Measurements from ENCODE around the gene SERTAD2.

DNA sequence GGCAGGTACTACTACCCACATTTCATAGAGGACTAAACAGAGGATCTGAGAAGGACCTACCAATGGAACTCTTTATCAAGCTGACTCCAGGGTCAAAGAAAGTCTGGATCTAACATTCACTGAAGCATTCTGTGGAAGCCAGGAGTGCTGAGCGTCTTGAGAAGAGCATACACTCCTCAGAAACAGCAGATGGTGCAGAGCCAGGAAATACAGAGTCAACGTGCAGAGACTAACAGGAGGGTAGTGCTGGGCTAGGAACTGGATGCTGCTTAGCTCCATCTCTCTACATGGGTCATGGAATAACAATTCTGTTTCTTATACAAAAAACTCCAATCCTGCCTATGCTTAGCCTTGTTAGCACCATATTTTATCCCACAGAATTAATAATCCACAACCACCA, 5.5 kb upstream of the SERTAD2 start:
- TF ChIP-seq, protein P1, sequence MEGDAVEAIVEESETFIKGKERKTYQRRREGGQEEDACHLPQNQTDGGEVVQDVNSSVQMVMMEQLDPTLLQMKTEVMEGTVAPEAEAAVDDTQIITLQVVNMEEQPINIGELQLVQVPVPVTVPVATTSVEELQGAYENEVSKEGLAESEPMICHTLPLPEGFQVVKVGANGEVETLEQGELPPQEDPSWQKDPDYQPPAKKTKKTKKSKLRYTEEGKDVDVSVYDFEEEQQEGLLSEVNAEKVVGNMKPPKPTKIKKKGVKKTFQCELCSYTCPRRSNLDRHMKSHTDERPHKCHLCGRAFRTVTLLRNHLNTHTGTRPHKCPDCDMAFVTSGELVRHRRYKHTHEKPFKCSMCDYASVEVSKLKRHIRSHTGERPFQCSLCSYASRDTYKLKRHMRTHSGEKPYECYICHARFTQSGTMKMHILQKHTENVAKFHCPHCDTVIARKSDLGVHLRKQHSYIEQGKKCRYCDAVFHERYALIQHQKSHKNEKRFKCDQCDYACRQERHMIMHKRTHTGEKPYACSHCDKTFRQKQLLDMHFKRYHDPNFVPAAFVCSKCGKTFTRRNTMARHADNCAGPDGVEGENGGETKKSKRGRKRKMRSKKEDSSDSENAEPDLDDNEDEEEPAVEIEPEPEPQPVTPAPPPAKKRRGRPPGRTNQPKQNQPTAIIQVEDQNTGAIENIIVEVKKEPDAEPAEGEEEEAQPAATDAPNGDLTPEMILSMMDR (IDR thresholded peaks at IDR 0.05; ENCODE audit: insufficient read depth, low read depth, low read length), result no peak
- TF ChIP-seq EZH2 (IDR thresholded peaks at IDR 0.05; ENCODE audit: insufficient read depth, low read length), result no peak

Data from astrocyte (in vitro differentiated cells and primary cell).